ENCODE measurements around the gene ARHGEF10L. TPM values are rescaled to one million over a fixed set of nuclear protein-coding genes. Genes with fewer than 3 reads are reported as not detected.

The ARHGEF10L gene
- total and polyA plus RNA-seq, 8 donors: 36.2 to 104 (median 52.8) TPM

GRCh38 chr1:17572264-17572985 lies 32.9 kb downstream of the ARHGEF10L start:
- Histone ChIP-seq H3K4me1 (peaks cover 16 to 39% (median 22%) of the 10 kb centered on the region in 3 donors), H3K36me3 (no peaks in the 10 kb centered on the region), H3K27ac (peak overlapping the region in 3 of 4 donors; percentile 22 to 65 (median 55)), H3K4me3 (no peak overlapping the region), H3K9me3 (no peaks in the 10 kb centered on the region), H3K27me3 (no peaks in the 10 kb centered on the region)
- intact Hi-C loops (cut with DNase I): no loop called here
- no peak for TF ChIP-seq CTCF (IDR thresholded peaks at IDR 0.05)
- ATAC-seq (no peak), FAIRE-seq (no peak), DNase-seq (no peak)
- WGBS, 2 donors: 87 to 88% methylated on average over 9 of the region's 9 CpGs

- H3K36me3 ChIP-seq: no peaks in the 10 kb centered on the region
- WGBS, 2 donors: 31 to 48% methylated on average over 5 to 10 of the region's 10 CpGs
- FAIRE-seq (no peak), ATAC-seq (peak in 1 of 4 donors; percentile 36), DNase-seq (peak in 3 of 6 donors; percentile 54 to 62 (median 58))
- H3K27ac ChIP-seq: peak overlapping the region; percentile 33 to 65 (median 58)
- TF ChIP-seq CTCF (IDR thresholded peaks at IDR 0.05): no peak
- intact Hi-C loops (cut with DNase I): no loop called here
- H3K9me3 ChIP-seq: no peaks in the 10 kb centered on the region
- peaks cover 16 to 38% (median 22%) of the 10 kb centered on the region in 3 donors for H3K4me1 ChIP-seq
- H3K4me3 ChIP-seq: no peak overlapping the region
- no peaks in the 10 kb centered on the region for H3K27me3 ChIP-seq
Measured at GRCh38 chr1:17573518-17574041, 34.1 kb downstream of the ARHGEF10L start.

- peak overlapping the region in 3 of 4 donors; percentile 5 to 65 (median 55) for H3K27ac ChIP-seq
- WGBS, 2 donors: 62 to 68% methylated on average over 10 to 11 of the region's 11 CpGs
- no peak for ATAC-seq
- no peaks in the 10 kb centered on the region for H3K36me3 ChIP-seq
- DNase-seq: peak in 1 of 6 donors; percentile 30
- H3K4me3 ChIP-seq: no peak overlapping the region
- no peak for TF ChIP-seq CTCF (IDR thresholded peaks at IDR 0.05)
- H3K4me1 ChIP-seq: peaks cover 11 to 35% (median 18%) of the 10 kb centered on the region in 3 donors
- intact Hi-C loops (cut with DNase I): no loop called here
- no peak for FAIRE-seq
- no peaks in the 10 kb centered on the region for H3K27me3 ChIP-seq
- H3K9me3 ChIP-seq: no peaks in the 10 kb centered on the region
Measured at GRCh38 chr1:17574516-17574915, 35.0 kb downstream of the ARHGEF10L start.

- FAIRE-seq (no peak), ATAC-seq (peak in 2 of 4 donors; percentile 13 to 20), DNase-seq (peak in 1 of 6 donors; percentile 29)
- Histone ChIP-seq H3K4me3 (no peak overlapping the region), H3K27me3 (no peaks in the 10 kb centered on the region), H3K27ac (peak overlapping the region in 3 of 4 donors; percentile 22 to 65 (median 55)), H3K9me3 (no peaks in the 10 kb centered on the region), H3K4me1 (peaks cover 18 to 33% (median 19%) of the 10 kb centered on the region in 3 donors), H3K36me3 (no peaks in the 10 kb centered on the region)
- TF ChIP-seq CTCF (IDR thresholded peaks at IDR 0.05): no peak
- WGBS, 2 donors: 49 to 53% methylated on average over 15 of the region's 15 CpGs
- intact Hi-C loops (cut with DNase I): no loop called here
Measured at GRCh38 chr1:17575797-17576518, 36.5 kb downstream of the ARHGEF10L start.
